Liver (tissue), 9 donors: Measurements from ENCODE around the gene MSMB. TPM values are rescaled to one million over a fixed set of nuclear protein-coding genes. Genes with fewer than 3 reads are reported as not detected.

Source experiments
- DNase-seq: peaks from one replicate; pipeline ENCODE4 v3.0.0-alpha.2; 2017; ENCODE audit warnings: low spot score
- H3K27ac ChIP-seq, 2 donors: one replicate each; pipeline ENCODE4 v1.7.0; 2013; ENCODE audit warnings: inconsistent platforms in 2 of 2, low read length in 2 of 2, control low read depth in 1 of 2, low read depth in 1 of 2, mild to moderate bottlenecking in 1 of 2
- H3K27me3 ChIP-seq, 4 donors: one replicate each; pipeline versions ENCODE4 v1.6.1 to v1.7.0; 2013; ENCODE audit warnings: low read length in 3 of 4, inconsistent platforms in 1 of 4, mild to moderate bottlenecking in 1 of 4, moderate library complexity in 1 of 4; ENCODE audit not compliant: control insufficient read depth in 4 of 4, insufficient read depth in 4 of 4
- H3K36me3 ChIP-seq, 4 donors: one replicate each; pipeline versions ENCODE4 v1.6.1 to v1.7.0; 2013; ENCODE audit warnings: low read length in 3 of 4, mild to moderate bottlenecking in 3 of 4, low read depth in 1 of 4, moderate library complexity in 1 of 4; ENCODE audit not compliant: control insufficient read depth in 4 of 4, insufficient read depth in 3 of 4
- H3K4me1 ChIP-seq, 4 donors: one replicate each; pipeline versions ENCODE4 v1.6.1 to v1.7.0; 2013; ENCODE audit warnings: low read length in 3 of 4, mild to moderate bottlenecking in 3 of 4, moderate library complexity in 1 of 4; ENCODE audit not compliant: control insufficient read depth in 4 of 4, insufficient read depth in 4 of 4
- H3K4me3 ChIP-seq, 3 donors: one replicate each; pipeline versions ENCODE4 v1.6.1 to v1.7.0; 2013; ENCODE audit warnings: low read length in 3 of 3, control low read depth in 1 of 3, low read depth in 1 of 3, mild to moderate bottlenecking in 1 of 3
- H3K9ac ChIP-seq, 2 donors: one replicate each; pipeline ENCODE4 v1.7.0; 2013; ENCODE audit warnings: low read length in 2 of 2, mild to moderate bottlenecking in 2 of 2, moderate library complexity in 2 of 2, control low read depth in 1 of 2, low read depth in 1 of 2
- H3K9me3 ChIP-seq, 4 donors: one replicate each; pipeline versions ENCODE4 v1.6.1 to v1.7.0; 2013; ENCODE audit warnings: low read length in 3 of 4; ENCODE audit not compliant: control insufficient read depth in 4 of 4
- ATF3 ChIP-seq: IDR thresholded peaks from 2 replicates; pipeline ENCODE4 v1.6.1; 2016; ENCODE audit warnings: antibody characterized with exemption
- EGR1 ChIP-seq, 2 donors: IDR thresholded peaks; 2 replicates each; pipeline ENCODE4 v1.6.1; 2016 to 2018; ENCODE audit warnings: antibody characterized with exemption in 2 of 2, low read depth in 2 of 2
- FOXA1 ChIP-seq: IDR thresholded peaks from 2 replicates; pipeline ENCODE4 v1.6.1; 2016; ENCODE audit warnings: antibody characterized with exemption
- FOXA2 ChIP-seq: IDR thresholded peaks from 2 replicates; pipeline ENCODE4 v1.6.1; 2016; ENCODE audit warnings: antibody characterized with exemption
- GABPA ChIP-seq, 2 donors: IDR thresholded peaks in 1 of 2; conservative IDR thresholded peaks in 1 of 2; 2 replicates each; pipeline ENCODE4 v1.6.1; 2016; ENCODE audit warnings: antibody characterized with exemption in 2 of 2, mild to moderate bottlenecking in 1 of 2, moderate library complexity in 1 of 2
- HNF4A ChIP-seq, 2 donors: conservative IDR thresholded peaks; 2 replicates each; pipeline ENCODE4 v1.6.1; 2016; ENCODE audit warnings: antibody characterized with exemption in 2 of 2, mild to moderate bottlenecking in 2 of 2
- HNF4G ChIP-seq: IDR thresholded peaks from 2 replicates; pipeline ENCODE4 v1.6.1; 2016; ENCODE audit warnings: antibody characterized with exemption
- JUND ChIP-seq, 2 donors: IDR thresholded peaks; 2 replicates each; pipeline ENCODE4 v1.6.1; 2016; ENCODE audit warnings: antibody characterized with exemption in 2 of 2
- RAD21 ChIP-seq, 2 donors: IDR thresholded peaks; 2 replicates each; pipeline ENCODE4 v1.6.1; 2016; ENCODE audit warnings: antibody characterized with exemption in 2 of 2, mild to moderate bottlenecking in 2 of 2
- REST ChIP-seq: IDR thresholded peaks from 2 replicates; pipeline ENCODE4 v1.6.1; 2016; ENCODE audit warnings: antibody characterized with exemption, mild to moderate bottlenecking
- RXRA ChIP-seq, 2 donors: IDR thresholded peaks; 2 replicates each; pipeline ENCODE4 v1.6.1; 2017 to 2018; ENCODE audit warnings: antibody characterized with exemption in 2 of 2, mild to moderate bottlenecking in 1 of 2
- SP1 ChIP-seq: IDR thresholded peaks from 2 replicates; pipeline ENCODE4 v1.6.1; 2018; ENCODE audit warnings: antibody characterized with exemption, mild to moderate bottlenecking
- YY1 ChIP-seq: IDR thresholded peaks from 2 replicates; pipeline ENCODE4 v1.6.1; 2016; ENCODE audit warnings: antibody characterized with exemption, mild to moderate bottlenecking
- ZBTB33 ChIP-seq: IDR thresholded peaks from 2 replicates; pipeline ENCODE4 v1.6.1; 2016; ENCODE audit warnings: antibody characterized with exemption
- WGBS: extraction: QIAGEN DNeasy Blood & Tissue Kit; methylation state at CpG from one replicate; pipeline ENCODE4 v1.1.7; 2013; 5-methylcytosine and 5-hydroxymethylcytosine counted together
- polyA plus RNA-seq, 2 donors: library from polyadenylated mRNA; stranded (reverse) in 1 of 2; unstranded in 1 of 2; fragments of 200-250 nt in 1 of 2; fragments of >200 nt in 1 of 2; fragmentation: Nextera tagmentation in 1 of 2; extraction: Ambion mirVana in 1 of 2; gene quantifications; one replicate each; pipeline versions ENCODE4 v1.2.1 to v1.2.3, GENCODE V29; 2013 to 2015
- total RNA-seq, 2 donors: library from RNA; depleted of rRNA; stranded (reverse); fragments of >200 nt; gene quantifications; one replicate each; pipeline ENCODE4 v1.2.3, GENCODE V29; 2014
- TF ChIP-seq, protein P1 (sequence below): IDR thresholded peaks from 2 replicates; pipeline ENCODE4 v1.6.1; 2016; ENCODE audit warnings: antibody characterized with exemption
- TF ChIP-seq, protein P2 (sequence below): fragments of 150-350 bp; IDR thresholded peaks from 2 replicates; pipeline ENCODE4 v1.5.1; 2017; ENCODE audit warnings: improper control_type of control experiment, low read depth, low read length; ENCODE audit not compliant: missing input control
- donor health status: healthy.
- donor health status: healthy.
- donor health status: healthy.
- donor health status: healthy.
- donor health status: healthy.

The MSMB gene
- total and polyA plus RNA-seq, 4 donors: not detected

- Histone ChIP-seq H3K9ac (no peak overlapping the region), H3K36me3 (no peaks in the 10 kb centered on the region), H3K4me3 (no peak overlapping the region), H3K9me3 (no peaks in the 10 kb centered on the region), H3K27ac (no peak overlapping the region), H3K27me3 (no peaks in the 10 kb centered on the region), H3K4me1 (no peaks in the 10 kb centered on the region)
- no peak for DNase-seq
- 54% methylated on average over 4 of the region's 4 CpGs for WGBS
- TF ChIP-seq FOXA2: no peak
- no peak for TF ChIP-seq EGR1 (IDR thresholded peaks at IDR 0.05; ENCODE audit: low read depth in 2 of 2)
- TF ChIP-seq GABPA (IDR thresholded peaks at IDR 0.05 in 1 of 2, conservative IDR thresholded peaks at IDR 0.05 in 1 of 2): no peak
- TF ChIP-seq YY1: no peak
- no peak for TF ChIP-seq RAD21 (IDR thresholded peaks at IDR 0.05)
Measured at GRCh38 chr10:46074196-46074946, 28.3 kb upstream of the MSMB start.

DNA sequence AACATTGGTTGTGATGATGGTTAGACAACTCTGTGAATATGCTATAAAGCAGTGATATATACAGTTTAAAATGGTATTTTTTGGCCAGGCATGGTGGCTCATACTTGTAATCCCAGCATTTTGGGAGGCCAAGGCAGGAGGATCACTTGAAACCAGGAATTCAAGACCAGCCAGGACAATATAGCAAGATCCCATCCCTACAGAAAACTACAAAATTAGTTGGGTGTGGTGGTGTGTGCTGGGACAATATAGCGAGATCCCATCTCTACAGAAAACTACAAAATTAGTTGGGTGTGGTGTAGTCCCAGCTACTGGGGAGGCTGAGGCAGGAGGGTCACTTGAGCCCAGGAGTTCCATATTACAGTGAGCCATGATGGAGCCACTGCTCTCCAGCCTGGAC is 27.5 kb upstream of the MSMB start:
- Histone ChIP-seq H3K9me3 (no peaks in the 10 kb centered on the region), H3K9ac (no peak overlapping the region), H3K27ac (no peak overlapping the region), H3K27me3 (no peaks in the 10 kb centered on the region), H3K4me3 (no peak overlapping the region), H3K36me3 (no peaks in the 10 kb centered on the region), H3K4me1 (no peaks in the 10 kb centered on the region)
- TF ChIP-seq REST: no peak
- no peak for TF ChIP-seq ZBTB33
- no peak for TF ChIP-seq YY1
- no peak for TF ChIP-seq GABPA (IDR thresholded peaks at IDR 0.05 in 1 of 2, conservative IDR thresholded peaks at IDR 0.05 in 1 of 2)
- no peak for TF ChIP-seq HNF4G
- no peak for TF ChIP-seq EGR1 (IDR thresholded peaks at IDR 0.05; ENCODE audit: low read depth in 2 of 2)
- TF ChIP-seq HNF4A (conservative IDR thresholded peaks at IDR 0.05): no peak
- TF ChIP-seq RAD21 (IDR thresholded peaks at IDR 0.05): no peak
- no peak for TF ChIP-seq RXRA (IDR thresholded peaks at IDR 0.05)
- no peak for TF ChIP-seq ATF3
- no peak for DNase-seq
- 98% methylated on average over 1 of the region's 1 CpG for whole genome bisulfite sequencing

GRCh38 chr10:46070749-46071148 is 24.7 kb upstream of the MSMB start:
- H3K27me3 ChIP-seq: no peaks in the 10 kb centered on the region
- WGBS: 56% methylated on average over 6 of the region's 6 CpGs
- H3K4me1 ChIP-seq: no peaks in the 10 kb centered on the region
- no peaks in the 10 kb centered on the region for H3K9me3 ChIP-seq
- H3K36me3 ChIP-seq: no peaks in the 10 kb centered on the region
- no peak for DNase-seq
- no peak overlapping the region for H3K9ac ChIP-seq
- no peak overlapping the region for H3K27ac ChIP-seq
- H3K4me3 ChIP-seq: no peak overlapping the region
- no peak for TF ChIP-seq EGR1 (IDR thresholded peaks at IDR 0.05; ENCODE audit: low read depth in 2 of 2)
- TF ChIP-seq FOXA1: no peak
- TF ChIP-seq RXRA (IDR thresholded peaks at IDR 0.05): no peak
- no peak for TF ChIP-seq JUND (IDR thresholded peaks at IDR 0.05)
- no peak for TF ChIP-seq SP1
- no peak for TF ChIP-seq ZBTB33
- TF ChIP-seq HNF4G: no peak
- TF ChIP-seq FOXA2: no peak
- TF ChIP-seq, protein P1, sequence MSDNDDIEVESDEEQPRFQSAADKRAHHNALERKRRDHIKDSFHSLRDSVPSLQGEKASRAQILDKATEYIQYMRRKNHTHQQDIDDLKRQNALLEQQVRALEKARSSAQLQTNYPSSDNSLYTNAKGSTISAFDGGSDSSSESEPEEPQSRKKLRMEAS: no peak
- no peak for TF ChIP-seq ATF3
- TF ChIP-seq, protein P2, sequence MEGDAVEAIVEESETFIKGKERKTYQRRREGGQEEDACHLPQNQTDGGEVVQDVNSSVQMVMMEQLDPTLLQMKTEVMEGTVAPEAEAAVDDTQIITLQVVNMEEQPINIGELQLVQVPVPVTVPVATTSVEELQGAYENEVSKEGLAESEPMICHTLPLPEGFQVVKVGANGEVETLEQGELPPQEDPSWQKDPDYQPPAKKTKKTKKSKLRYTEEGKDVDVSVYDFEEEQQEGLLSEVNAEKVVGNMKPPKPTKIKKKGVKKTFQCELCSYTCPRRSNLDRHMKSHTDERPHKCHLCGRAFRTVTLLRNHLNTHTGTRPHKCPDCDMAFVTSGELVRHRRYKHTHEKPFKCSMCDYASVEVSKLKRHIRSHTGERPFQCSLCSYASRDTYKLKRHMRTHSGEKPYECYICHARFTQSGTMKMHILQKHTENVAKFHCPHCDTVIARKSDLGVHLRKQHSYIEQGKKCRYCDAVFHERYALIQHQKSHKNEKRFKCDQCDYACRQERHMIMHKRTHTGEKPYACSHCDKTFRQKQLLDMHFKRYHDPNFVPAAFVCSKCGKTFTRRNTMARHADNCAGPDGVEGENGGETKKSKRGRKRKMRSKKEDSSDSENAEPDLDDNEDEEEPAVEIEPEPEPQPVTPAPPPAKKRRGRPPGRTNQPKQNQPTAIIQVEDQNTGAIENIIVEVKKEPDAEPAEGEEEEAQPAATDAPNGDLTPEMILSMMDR: no peak
- no peak for TF ChIP-seq GABPA (IDR thresholded peaks at IDR 0.05 in 1 of 2, conservative IDR thresholded peaks at IDR 0.05 in 1 of 2)
